Measurements from ENCODE around the gene BMERB1.

BMERB1 gene

GRCh38 chr16:15574614-15574948 lies 140.2 kb downstream of the BMERB1 start:
- DNase-seq (ENCODE audit: low read depth in 1 of 2, low spot score in 1 of 2) = no peak
- no peak for TF ChIP-seq JUND (IDR thresholded peaks at IDR 0.05; ENCODE audit: low read depth)
- in situ Hi-C loops (cut with HindIII; ENCODE audit: low pct_unique_long_range_greater_than_20kb, low sequenced_read_pairs) = no loop called here

- peak in 1 of 2 experiments; percentile 87 for DNase-seq (ENCODE audit: low read depth in 1 of 2, low spot score in 1 of 2)
- TF ChIP-seq JUND (IDR thresholded peaks at IDR 0.05; ENCODE audit: low read depth) = no peak
- in situ Hi-C loops (cut with HindIII; ENCODE audit: low pct_unique_long_range_greater_than_20kb, low sequenced_read_pairs) = no loop called here
These were observed 141.1 kb downstream of the BMERB1 start for GRCh38 chr16:15575293-15576049.

GRCh38 chr16:15576960-15577958 lies 142.9 kb downstream of the BMERB1 start:
- in situ Hi-C loops (cut with HindIII; ENCODE audit: low pct_unique_long_range_greater_than_20kb, low sequenced_read_pairs) = no loop called here
- TF ChIP-seq JUND (IDR thresholded peaks at IDR 0.05; ENCODE audit: low read depth) = no peak
- DNase-seq (ENCODE audit: low read depth in 1 of 2, low spot score in 1 of 2) = peak; percentile 27 to 99

- DNase-seq (ENCODE audit: low read depth in 1 of 2, low spot score in 1 of 2) = no peak
- no peak for TF ChIP-seq JUND (IDR thresholded peaks at IDR 0.05; ENCODE audit: low read depth)
- in situ Hi-C loops (cut with HindIII; ENCODE audit: low pct_unique_long_range_greater_than_20kb, low sequenced_read_pairs) = no loop called here
These were observed 144.4 kb downstream of the BMERB1 start for GRCh38 chr16:15578824-15579223.

- no peak for TF ChIP-seq JUND (IDR thresholded peaks at IDR 0.05; ENCODE audit: low read depth)
- no peak for DNase-seq (ENCODE audit: low read depth in 1 of 2, low spot score in 1 of 2)
- in situ Hi-C loops (cut with HindIII; ENCODE audit: low pct_unique_long_range_greater_than_20kb, low sequenced_read_pairs) = no loop called here
These were observed 146.9 kb downstream of the BMERB1 start for GRCh38 chr16:15581127-15581815.

- TF ChIP-seq JUND (IDR thresholded peaks at IDR 0.05; ENCODE audit: low read depth) = no peak
- no peak for DNase-seq (ENCODE audit: low read depth in 1 of 2, low spot score in 1 of 2)
- in situ Hi-C loops (cut with HindIII; ENCODE audit: low pct_unique_long_range_greater_than_20kb, low sequenced_read_pairs) = no loop called here
These were observed 149.1 kb downstream of the BMERB1 start for GRCh38 chr16:15583526-15583925.

GRCh38 chr16:15585956-15586355 lies 151.6 kb downstream of the BMERB1 start:
- in situ Hi-C loops (cut with HindIII; ENCODE audit: low pct_unique_long_range_greater_than_20kb, low sequenced_read_pairs) = no loop called here
- DNase-seq (ENCODE audit: low read depth in 1 of 2, low spot score in 1 of 2) = no peak
- TF ChIP-seq JUND (IDR thresholded peaks at IDR 0.05; ENCODE audit: low read depth) = no peak

GRCh38 chr16:15586716-15587115 lies 152.3 kb downstream of the BMERB1 start:
- no peak for TF ChIP-seq JUND (IDR thresholded peaks at IDR 0.05; ENCODE audit: low read depth)
- in situ Hi-C loops (cut with HindIII; ENCODE audit: low pct_unique_long_range_greater_than_20kb, low sequenced_read_pairs) = no loop called here
- no peak for DNase-seq (ENCODE audit: low read depth in 1 of 2, low spot score in 1 of 2)

- no peak for TF ChIP-seq JUND (IDR thresholded peaks at IDR 0.05; ENCODE audit: low read depth)
- DNase-seq (ENCODE audit: low read depth in 1 of 2, low spot score in 1 of 2) = no peak
- in situ Hi-C loops (cut with HindIII; ENCODE audit: low pct_unique_long_range_greater_than_20kb, low sequenced_read_pairs) = no loop called here
These were observed 152.9 kb downstream of the BMERB1 start for GRCh38 chr16:15587152-15587825.

GRCh38 chr16:15592324-15592723 lies 157.9 kb downstream of the BMERB1 start:
- no peak for TF ChIP-seq JUND (IDR thresholded peaks at IDR 0.05; ENCODE audit: low read depth)
- no peak for DNase-seq (ENCODE audit: low read depth in 1 of 2, low spot score in 1 of 2)
- in situ Hi-C loops (cut with HindIII; ENCODE audit: low pct_unique_long_range_greater_than_20kb, low sequenced_read_pairs) = no loop called here

- TF ChIP-seq JUND (IDR thresholded peaks at IDR 0.05; ENCODE audit: low read depth) = no peak
- in situ Hi-C loops (cut with HindIII; ENCODE audit: low pct_unique_long_range_greater_than_20kb, low sequenced_read_pairs) = no loop called here
- DNase-seq (ENCODE audit: low read depth in 1 of 2, low spot score in 1 of 2) = no peak
These were observed 158.8 kb downstream of the BMERB1 start for GRCh38 chr16:15593235-15593634.

- in situ Hi-C loops (cut with HindIII; ENCODE audit: low pct_unique_long_range_greater_than_20kb, low sequenced_read_pairs) = no loop called here
- TF ChIP-seq JUND (IDR thresholded peaks at IDR 0.05; ENCODE audit: low read depth) = no peak
- DNase-seq (ENCODE audit: low read depth in 1 of 2, low spot score in 1 of 2) = no peak
These were observed 160.4 kb downstream of the BMERB1 start for GRCh38 chr16:15594711-15595320.

Data from T47D (cell line).